Limb (tissue), 2 donors: Measurements from ENCODE around the gene TRAF4.

Experiments used
- DNase-seq, 2 donors: peaks; one replicate each; pipeline ENCODE4 v3.0.0-alpha.2; 2016; ENCODE audit errors: extremely low spot score in 2 of 2

Gene TRAF4, protein sequence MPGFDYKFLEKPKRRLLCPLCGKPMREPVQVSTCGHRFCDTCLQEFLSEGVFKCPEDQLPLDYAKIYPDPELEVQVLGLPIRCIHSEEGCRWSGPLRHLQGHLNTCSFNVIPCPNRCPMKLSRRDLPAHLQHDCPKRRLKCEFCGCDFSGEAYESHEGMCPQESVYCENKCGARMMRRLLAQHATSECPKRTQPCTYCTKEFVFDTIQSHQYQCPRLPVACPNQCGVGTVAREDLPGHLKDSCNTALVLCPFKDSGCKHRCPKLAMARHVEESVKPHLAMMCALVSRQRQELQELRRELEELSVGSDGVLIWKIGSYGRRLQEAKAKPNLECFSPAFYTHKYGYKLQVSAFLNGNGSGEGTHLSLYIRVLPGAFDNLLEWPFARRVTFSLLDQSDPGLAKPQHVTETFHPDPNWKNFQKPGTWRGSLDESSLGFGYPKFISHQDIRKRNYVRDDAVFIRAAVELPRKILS

DNA sequence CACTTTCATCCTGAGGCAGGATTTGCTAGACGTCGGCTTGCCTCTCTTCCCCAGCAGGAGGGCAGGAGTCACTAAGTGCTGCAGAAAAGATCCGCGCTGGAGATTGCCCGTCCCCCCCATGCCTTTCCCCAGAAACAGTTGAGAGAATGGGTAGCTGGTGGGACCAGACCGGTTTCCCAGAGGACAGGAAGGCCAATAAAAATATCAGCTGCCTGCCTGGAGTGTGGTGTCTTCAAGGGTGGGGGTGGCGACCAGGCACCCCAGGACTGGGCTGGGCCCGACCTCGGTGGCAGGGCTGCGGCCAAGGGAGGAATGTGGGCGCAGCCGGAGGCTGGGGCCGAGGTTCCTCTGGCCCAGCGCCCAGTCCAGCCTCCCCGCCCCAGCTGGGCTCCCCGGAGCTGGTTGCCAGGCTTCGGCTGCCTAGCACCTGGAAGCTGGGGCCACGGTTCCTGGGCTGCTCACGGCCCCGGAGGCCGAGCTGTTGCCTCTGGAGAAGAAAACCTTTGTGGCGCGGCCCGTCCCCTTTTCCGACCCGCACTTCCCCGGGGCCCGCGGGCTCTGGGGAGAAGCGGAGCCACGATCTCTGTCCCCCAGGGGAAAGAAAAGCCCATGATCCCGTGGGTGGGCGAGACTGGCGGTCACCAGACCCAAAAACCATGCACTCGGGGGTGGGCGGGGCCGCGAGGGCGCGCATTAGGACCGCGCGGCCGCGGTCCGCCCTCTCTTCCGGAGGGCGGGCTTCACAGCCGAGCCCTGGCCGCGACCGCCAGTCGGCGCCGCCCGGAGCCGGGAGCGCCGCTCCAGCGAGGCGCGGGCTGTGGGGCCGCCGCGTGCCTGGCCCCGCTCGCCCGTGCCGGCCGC lies at the start of gene TRAF4:
TSS of gene TRAF4 (plus strand) at position 769 of the 861 bp plus-strand sequence. CDS start 102 bp downstream, outside the sequence.
- peak; percentile 83 to 89 for DNase-seq

DNA sequence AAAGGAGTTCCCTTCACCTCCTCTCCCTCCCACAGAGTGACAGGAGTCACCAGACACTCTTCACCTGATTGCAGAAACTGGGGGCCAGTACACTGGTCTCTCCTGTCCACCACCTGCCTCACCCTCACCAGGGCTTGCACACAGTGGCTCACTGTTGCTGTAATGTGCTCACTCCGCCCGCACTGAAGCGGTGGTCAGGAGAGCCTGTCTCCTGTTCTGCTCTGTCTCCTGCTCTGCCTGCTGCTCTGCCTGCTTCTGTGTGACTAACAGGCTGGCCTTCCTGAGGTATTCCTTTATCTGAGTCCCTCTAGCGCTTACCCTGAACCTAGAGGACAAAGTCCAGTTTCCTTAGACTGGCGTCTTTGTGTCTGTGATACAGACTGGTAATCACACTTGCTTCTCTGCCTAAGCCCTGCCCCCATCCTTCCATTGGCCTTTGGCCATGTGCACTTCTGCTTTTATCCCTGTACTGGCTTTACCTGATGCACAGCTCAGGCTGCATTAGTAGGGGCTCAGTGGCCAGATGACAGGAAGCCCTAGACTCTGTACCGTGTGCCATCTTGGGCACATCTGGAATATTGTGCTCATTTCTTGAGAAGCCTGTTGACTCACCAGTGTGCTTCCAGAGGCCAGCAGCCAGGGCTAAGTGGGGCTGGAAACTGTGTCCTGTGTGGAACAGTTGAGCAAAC lies 45.4 kb upstream of the TRAF4 start:
- no peak for DNase-seq

DNA sequence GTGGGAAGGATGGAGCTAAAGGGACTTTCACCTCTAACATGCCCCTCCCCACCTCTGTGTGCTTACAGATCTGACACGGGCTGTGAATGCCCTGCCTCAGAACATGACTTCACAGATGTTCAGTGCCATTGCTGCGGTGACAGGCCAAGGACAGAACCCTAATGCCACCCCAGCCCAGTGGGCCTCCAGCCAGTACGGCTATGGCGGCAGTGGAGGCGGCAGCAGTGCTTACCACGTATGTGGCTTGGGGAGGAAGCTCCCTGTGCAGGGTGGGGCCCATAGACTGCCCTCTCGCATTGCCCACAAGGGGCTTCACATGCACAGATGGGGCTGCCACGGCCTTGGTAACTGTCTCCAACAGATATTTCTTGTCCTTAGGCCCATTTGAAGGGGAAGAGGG lies 43.5 kb upstream of the TRAF4 start:
- no peak for DNase-seq

DNA sequence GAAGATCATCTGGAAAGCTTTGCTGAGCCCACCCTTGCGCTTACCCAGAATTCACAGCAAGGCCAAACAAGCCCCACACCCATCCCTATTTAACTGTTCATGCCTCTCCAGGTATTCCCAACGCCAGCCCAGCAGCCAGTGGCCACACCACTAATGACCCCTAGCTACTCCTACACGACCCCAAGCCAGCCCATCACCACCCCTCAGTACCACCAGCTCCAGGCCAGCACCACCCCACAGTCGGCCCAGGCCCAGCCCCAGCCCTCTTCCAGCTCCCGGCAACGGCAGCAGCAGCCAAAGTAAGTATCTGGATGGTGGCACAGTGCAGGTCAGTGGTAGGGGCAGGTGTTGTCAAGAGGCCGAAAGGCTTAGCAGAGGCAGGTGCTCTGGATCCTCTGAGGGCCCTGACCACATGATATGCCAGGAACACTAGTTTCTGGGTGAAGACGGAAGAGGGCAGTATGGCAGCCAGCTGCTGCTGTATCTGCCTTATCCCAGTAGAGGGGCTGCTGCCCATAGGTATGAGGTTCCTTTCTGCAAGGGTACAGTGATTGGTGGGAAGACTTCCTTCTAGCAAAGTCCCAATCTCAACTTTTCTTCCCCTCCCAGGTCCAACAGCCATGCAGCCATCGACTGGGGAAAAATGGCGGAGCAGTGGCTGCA lies 42.9 kb upstream of the TRAF4 start:
- no peak for DNase-seq

DNA sequence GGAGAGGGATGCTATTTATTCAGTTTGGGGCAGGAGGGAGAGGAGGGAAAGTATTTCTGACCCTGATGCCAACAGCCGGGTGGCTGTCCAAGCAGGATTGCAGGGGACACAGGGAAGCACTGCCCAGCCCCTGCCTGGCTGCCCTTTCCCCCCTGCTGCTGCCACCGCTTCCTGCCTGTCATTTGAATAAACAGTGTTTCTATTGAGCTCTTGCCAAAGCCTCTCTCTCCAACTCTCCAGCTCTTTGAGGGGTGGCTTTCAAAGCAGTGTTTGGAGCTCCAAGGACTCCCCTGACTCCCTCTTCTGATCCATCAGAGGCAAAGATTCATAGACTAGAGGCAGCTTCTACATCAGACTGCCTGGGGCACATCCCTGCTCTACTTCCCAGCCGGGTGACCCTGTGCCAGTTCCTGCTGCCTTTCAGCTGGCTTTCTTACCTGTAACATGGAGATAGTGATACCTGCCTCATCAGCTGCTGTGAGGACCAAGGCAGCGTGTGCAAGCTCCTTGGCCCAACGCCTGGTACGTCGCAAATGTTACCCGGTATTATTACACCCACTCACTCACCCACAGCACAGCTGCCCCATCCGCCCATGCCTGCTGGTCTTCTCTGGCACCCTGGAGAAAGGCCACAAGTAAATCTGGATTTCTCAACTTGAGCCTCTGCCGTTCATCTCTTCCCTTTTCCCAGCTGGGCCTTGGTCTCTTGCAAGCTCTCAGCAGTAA lies 41.6 kb upstream of the TRAF4 start:
- DNase-seq: no peak

DNA sequence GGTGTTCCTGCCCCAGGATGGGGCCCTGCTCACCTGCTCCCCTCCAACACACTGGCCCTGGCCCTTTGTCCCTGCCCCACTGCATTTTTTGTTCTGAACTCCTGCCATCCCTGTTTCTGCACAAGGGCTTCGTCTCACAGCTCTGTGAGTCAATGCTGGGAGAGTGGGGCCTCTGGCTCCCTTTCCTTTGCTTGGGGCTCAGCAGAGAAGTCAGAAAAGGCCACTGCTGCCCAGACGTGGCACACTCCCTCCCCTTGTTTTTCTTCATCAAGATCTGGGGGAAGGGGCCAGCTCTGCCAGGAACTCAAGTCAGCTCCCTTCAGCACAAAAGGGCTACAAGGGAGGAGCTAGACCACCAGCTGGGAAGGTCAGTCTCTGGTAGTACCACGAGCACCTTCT lies 41.1 kb upstream of the TRAF4 start:
- no peak for DNase-seq

DNA sequence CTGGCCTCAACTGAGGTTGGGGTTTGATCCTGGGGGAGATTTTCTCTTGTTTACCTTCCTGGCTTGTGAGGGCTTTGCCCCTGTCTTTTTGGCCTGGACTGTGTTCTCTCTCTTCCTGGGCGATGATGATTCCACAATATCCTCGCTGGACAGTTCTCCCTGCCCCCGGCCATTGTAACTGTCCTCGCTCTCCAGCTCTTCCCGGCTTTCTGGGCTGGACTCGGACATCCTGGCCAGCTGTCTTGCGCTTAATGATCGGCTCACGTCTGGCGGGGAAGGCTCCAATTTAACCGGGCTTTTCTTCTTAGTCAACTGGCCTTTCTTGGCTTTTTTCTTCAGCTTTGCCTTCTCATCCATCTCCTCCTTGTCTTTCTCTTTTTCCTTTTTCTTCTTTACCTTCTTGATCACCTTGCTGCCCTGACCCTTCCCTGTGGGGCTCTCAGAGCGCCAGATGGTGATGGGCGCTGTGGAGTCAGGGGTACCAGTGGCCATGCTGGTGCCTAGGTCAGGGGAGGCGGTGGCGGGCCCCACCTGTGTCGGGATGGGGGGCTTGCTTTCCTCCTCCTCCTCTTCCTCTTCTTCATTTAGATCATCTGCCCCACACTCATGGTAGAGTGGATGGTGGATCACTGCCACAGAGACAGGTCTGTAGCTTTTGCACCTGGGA lies 40.1 kb upstream of the TRAF4 start:
- no peak for DNase-seq

DNA sequence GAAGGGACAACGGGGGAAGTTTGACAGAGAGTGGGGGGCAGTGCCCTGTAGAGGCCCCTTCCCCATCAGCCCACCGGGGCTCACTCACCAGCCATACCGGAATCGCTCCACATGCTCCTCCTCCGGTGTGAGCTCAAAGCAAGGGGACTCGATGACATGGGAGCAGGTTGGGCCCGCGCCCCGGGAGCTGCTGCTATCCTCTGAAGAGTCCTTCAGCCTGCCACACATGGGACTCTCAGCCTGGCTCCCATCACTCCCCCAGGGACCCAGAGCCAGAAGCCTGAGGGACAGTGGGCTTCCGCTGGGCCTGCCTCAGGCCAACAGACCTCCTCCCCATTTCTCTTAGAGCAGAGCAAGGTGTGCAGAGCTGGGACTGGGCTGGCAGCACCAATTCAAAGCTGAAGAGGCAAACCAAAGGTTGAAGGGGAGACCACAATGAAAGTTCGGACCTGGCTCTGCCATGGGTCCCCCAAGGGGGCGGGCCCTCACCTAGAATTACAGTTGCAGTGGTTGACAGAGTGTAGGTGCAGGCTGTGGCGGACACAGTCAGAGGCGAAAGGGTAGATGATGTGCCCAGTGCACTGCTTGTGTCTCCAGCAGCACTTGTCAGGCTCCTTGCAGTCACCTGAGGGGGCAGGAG lies 39.5 kb upstream of the TRAF4 start:
- DNase-seq: no peak

DNA sequence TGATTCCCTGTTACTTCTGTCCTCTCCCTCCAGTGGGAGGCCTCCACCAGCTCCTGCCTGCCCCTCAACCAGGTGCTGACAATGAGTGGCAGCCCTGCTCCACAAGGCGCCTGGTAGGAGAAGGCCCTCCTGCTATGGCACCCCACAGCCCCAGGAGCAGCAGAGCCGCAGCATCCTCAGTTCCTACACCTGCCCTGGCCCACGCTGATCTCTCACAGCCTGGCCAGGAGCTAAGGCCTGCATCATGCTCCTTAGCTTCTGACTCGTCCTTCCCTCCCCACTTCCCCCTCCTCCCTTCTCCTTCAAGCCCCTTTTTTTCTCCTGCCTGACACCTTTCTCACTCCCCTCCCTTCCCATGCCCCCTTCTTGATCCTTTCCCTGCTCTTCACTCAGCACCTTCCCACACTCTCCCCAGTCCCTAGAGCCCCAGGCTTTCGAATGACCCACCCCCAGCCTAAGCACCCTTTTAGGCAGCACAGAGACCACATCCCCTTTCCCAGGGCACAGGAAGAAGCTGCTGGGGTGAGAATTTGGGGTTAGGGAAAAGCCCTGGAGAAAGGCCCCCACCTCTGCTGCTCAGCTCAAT lies 38.6 kb upstream of the TRAF4 start:
- DNase-seq: no peak

DNA sequence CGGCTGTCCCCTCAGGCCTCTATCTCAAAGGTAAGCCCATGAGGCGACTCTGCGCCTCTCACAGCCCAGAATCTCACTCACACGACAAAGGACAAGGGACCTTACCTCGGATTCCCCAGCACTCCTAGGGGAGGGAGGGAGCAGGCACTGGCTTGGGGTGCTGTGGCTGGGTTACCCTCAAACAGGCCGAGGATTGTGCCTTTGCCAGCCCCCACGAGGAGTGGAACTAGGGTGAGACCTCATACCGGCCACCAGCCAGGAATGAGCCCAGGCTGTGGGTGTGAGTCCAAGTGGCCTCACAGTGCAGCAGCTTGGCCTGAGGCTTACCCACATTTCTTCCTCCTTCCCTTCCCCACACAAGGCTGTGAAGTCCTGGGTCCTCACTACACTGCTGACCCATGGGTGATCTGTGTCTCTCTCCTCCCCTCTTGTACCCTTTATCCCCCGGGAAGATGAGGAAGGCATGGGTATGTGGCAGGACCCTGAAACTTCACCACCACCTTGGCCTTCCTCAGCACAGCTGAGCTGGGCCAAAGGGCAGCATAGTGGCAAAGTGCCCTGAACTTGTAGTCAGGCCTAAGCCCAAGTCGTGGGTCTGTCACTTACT lies 38.0 kb upstream of the TRAF4 start:
- no peak for DNase-seq

DNA sequence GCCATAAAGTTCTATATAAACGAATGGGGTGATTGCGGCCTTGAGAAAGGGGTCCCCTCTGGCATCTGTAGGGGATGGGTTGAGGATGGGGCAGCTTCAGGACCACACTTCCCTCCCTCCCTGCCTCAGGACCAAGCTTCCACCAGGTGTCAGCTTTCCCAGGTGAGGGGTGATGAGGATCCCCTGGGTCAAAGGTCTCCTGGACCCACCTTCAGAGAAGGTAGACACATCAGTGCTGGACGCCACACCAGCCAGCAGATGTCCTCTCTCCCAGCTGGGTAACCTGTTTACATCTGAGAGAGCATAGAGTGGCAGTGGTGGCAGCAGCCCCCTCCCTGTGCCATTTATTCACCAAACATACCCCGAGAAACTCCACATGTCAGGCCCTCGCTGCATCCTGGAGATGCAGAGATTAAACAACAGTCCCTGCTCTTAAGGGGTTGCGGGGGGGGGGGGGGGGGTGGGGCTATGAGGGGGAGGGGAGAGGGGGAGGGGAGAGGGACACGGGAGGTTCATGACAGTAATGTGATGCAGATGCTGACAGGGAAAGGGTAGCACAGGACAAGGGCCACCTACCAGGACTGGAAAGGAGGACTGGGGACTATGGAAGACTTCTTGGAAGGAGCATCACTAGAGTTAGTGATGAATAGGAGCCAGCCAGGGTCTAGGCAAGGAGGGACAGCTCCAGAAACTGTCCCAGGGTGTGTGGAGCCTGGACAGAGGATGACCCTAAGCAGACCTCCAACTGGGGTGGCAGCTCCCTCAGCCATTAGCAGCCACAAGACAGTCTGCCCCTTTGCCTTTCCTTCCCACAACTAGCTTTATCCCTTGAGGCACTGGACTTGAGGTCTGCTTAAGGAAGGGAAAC lies 37.1 kb upstream of the TRAF4 start:
- no peak for DNase-seq

DNA sequence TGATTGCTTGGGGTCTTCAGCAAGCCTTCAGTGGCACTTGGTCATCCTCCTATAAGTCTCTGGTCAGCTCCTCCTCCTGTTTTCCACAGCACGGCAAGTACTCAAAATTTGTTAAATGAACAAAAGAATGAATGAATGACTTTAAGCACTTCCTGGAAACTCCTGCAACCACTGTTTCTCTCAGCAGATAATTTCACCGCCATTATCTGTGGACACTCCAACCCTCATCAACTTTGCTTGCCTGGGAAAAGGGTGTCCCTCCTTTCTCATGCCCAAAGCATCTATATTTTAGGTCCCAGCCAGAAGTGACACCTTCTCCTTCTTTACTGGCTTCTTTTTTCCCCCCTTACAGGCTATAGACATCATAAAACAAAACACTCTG lies 36.5 kb upstream of the TRAF4 start:
- no peak for DNase-seq

DNA sequence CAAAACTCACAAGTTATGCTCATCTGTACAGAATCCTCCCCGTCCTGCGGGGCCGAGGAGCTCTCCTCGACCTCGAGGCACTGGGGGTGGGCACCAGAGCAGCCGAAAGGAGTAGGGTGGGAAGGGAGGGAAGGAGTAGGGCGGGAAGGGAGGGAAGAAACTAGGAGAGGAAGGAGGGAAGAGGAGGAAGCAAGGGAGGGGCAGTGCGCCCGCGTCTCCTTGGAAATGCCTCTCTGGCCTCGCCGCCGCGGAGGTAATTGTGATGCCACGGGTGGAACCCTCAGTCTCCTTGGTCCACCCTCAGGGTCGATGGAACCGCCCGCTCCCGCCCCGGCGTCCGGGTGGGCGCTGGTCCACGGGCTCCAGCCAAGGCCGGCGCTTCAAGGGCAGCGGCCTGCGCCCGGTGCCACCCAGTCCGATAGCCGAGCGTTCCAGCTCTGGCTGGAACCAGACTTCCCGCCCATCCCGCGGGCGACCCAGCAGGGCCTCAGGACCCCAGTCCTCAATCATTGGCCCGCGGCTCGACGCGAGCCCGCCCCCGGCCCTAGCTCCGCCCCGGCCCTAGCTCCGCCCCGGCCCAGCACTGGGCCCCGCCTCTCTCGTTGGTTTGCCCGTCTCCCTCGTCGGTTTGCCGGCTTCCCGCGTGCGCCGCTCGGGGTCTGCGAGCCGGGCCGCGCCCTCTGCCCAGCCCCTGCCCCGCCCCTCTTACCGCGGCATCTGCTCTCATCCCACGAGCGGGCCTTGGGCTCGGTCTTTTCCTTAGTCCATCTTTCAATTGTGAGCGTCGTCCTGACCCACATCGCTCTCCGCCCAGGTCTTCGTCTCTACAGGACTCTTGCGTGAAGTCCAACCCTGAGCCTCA lies 32.7 kb upstream of the TRAF4 start:
- DNase-seq: peak; percentile 94 to 98

DNA sequence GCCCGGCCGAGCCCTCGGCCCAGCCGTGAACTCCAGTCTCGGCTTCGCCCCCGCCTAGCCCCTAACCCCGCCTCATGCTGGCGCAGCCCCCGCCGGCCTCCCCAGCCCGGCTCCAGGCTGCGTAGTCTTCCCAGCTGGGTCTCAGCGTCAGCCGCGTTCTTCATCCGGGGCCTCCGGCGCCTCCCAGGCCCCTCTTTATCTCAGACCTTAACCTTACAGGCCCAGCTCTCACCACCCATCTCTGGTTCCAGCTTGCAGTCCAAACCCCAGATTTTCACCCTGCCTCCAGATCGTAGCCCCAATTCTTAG lies 32.1 kb upstream of the TRAF4 start, which contains the start of gene PROCA1:
TSS of gene PROCA1 (minus strand) at position 166 of the 309 bp plus-strand sequence. CDS start 228 bp downstream, outside the sequence.
- DNase-seq: no peak

DNA sequence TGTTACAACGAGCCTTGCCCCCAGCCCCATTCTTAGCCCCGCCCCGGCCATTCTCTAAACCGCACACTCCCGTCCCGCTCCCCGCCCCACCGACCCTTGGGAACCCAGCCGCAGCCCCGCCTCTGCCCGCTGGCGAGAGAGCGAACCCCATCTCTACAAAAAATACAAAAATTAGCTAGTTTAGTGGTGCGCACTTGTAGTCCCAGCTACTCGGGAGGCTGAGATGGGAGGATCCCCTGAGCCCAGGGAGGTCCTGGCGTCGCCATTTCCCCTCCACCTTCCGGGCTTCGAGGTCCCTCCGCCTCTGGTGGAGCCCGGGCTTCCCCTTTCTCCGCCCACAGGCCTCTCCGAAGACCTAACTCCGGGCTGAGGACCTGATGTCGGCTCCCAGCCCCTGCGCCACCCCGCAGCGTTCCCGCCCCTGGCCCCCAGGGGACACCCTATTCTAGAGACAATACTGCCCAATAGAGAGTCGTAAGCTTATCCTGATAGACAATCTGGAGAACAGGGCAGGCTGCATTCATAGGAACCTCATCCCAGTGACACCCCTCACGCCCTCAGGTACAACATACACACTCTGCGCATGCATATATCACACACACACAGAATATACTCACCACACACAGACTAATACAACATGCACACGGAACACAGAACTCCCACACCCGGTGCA lies 31.6 kb upstream of the TRAF4 start:
- no peak for DNase-seq

DNA sequence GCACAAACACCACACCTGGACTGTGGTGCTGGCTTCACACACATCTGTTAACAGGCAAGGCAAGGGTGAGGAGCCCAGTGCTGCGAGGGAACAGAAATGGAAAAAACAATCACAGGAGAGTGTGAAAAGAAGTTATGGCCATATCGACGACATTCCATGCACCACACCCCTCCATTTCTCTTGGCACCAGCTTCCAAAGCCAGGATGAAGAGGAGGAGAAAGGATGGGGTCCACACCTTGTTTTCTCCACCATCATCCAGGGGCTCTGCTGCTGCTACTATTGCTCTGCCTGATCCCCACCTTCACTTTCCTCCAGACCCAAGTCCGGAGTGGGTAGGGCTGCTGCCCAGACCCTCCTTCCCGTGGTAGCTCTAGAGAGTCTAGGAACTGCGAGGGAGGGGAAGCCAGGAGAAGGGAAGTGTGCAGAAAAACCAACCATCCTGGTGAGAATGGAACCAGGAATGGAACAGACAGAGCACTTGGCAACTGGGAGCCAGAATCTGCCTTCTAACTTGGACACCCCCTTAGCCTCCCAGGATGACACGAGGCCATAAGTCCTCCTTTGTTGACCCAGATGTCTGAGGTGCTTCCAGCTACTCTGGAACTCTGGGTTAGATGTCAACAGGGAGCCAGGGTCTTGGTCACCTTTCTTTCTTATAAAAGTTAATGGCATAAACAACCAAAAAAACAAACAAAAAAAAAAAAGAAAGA lies 31.0 kb upstream of the TRAF4 start:
- DNase-seq: no peak
